Gastroesophageal sphincter (tissue), 4 donors: ENCODE measurements around the gene TGFBR3. TPM values are rescaled to one million over a fixed set of nuclear protein-coding genes. Genes with fewer than 3 reads are reported as not detected.

Experiments used
- ATAC-seq: fragments of 150-250 bp; one replicate; pipeline ENCODE4 v1.9.1; 2016; ENCODE audit warnings: mild to moderate bottlenecking, moderate library complexity
- H3K27ac ChIP-seq, 4 donors: fragments of 200-600 bp; sonication (generic) in 3 of 4; 1 replicate in 3 of 4; 2 replicates in 1 of 4; pipeline ENCODE4 v1.5.1; 2016 to 2019
- H3K27me3 ChIP-seq: fragments of 200-600 bp; sonication (generic); one replicate; pipeline ENCODE4 v1.5.1; 2019
- H3K36me3 ChIP-seq, 2 donors: fragments of 200-600 bp; sonication (generic); one replicate each; pipeline ENCODE4 v1.5.1; 2019; ENCODE audit warnings: control low read depth in 1 of 2
- H3K4me1 ChIP-seq, 3 donors: fragments of 200-600 bp; sonication (generic); 1 replicate in 2 of 3; 2 replicates in 1 of 3; pipeline ENCODE4 v1.5.1; 2016 to 2019; ENCODE audit warnings: control low read depth in 2 of 3
- H3K4me3 ChIP-seq, 2 donors: fragments of 200-600 bp; sonication (generic); one replicate each; pipeline ENCODE4 v1.5.1; 2019; ENCODE audit warnings: mild to moderate bottlenecking in 1 of 2, moderate library complexity in 1 of 2
- H3K9me3 ChIP-seq, 3 donors: fragments of 200-600 bp; sonication (generic); one replicate each; pipeline ENCODE4 v1.5.1; 2017 to 2019; ENCODE audit warnings: control low read depth in 2 of 3
- EP300 ChIP-seq: sonication (generic); formaldehyde crosslinking; IDR thresholded peaks from one replicate; pipeline ENCODE4 v1.6.1; 2017; ENCODE audit warnings: antibody characterized with exemption, mild to moderate bottlenecking
- POLR2A ChIP-seq, 2 donors: fragments of 450-650 bp; IDR thresholded peaks; one replicate each; pipeline ENCODE4 v1.6.1; 2017; ENCODE audit warnings: antibody characterized with exemption in 2 of 2, mild to moderate bottlenecking in 2 of 2, moderate library complexity in 1 of 2
- POLR2AphosphoS5 ChIP-seq: sonication (generic); formaldehyde crosslinking; IDR thresholded peaks from one replicate; pipeline ENCODE4 v1.6.1; 2017; ENCODE audit warnings: antibody characterized with exemption
- WGBS, 2 donors: methylation state at CpG; one replicate each; pipeline ENCODE4 v1.1.5; 2018; ENCODE audit warnings: low coverage in 1 of 2; 5-methylcytosine and 5-hydroxymethylcytosine counted together
- total RNA-seq, 4 donors: library from RNA; depleted of rRNA; stranded (reverse); fragments of >200 nt; gene quantifications; one replicate each; pipeline ENCODE4 v1.1.0, GENCODE V29; 2016
- TF ChIP-seq, protein P1 (sequence below), 4 experiments: fragments of 200-600 bp in 2 of 4; fragments of 450-650 bp in 2 of 4; sonication (generic) in 1 of 4; IDR thresholded peaks; one replicate each; pipeline ENCODE4 v1.5.1; 2017 to 2019; ENCODE audit warnings: antibody characterized with exemption in 4 of 4, mild to moderate bottlenecking in 2 of 4, moderate library complexity in 2 of 4

Gene TGFBR3
- total RNA-seq, 4 donors from 2014 or later: 176 to 315 (median 248) TPM

GRCh38 chr1:91795591-91796389 lies 90.2 kb downstream of the TGFBR3 start:
- peaks cover 0 to 14% of the 10 kb centered on the region in 2 donors for H3K36me3 ChIP-seq
- no peaks in the 10 kb centered on the region for H3K27me3 ChIP-seq
- peaks cover 28 to 92% (median 63%) of the 10 kb centered on the region in 3 donors for H3K4me1 ChIP-seq
- WGBS, 2 donors: 35 to 44% methylated on average over 6 to 7 of the region's 7 CpGs
- no peak for TF ChIP-seq POLR2A (IDR thresholded peaks at IDR 0.05)
- peak; percentile 78 for TF ChIP-seq POLR2AphosphoS5
- no peaks in the 10 kb centered on the region for H3K9me3 ChIP-seq
- peak overlapping the region; percentile 52 to 74 (median 74) for H3K27ac ChIP-seq
- ATAC-seq: peak; percentile 28
- no peak overlapping the region for H3K4me3 ChIP-seq

GRCh38 chr1:91793877-91794276 lies 92.1 kb downstream of the TGFBR3 start:
- Histone ChIP-seq H3K27ac (peak overlapping the region in 2 of 4 donors; percentile 74), H3K4me3 (no peak overlapping the region), H3K4me1 (peaks cover 24 to 100% (median 68%) of the 10 kb centered on the region in 3 donors), H3K9me3 (no peaks in the 10 kb centered on the region), H3K27me3 (no peaks in the 10 kb centered on the region), H3K36me3 (peaks cover 0 to 14% of the 10 kb centered on the region in 2 donors)
- no peak for TF ChIP-seq EP300
- TF ChIP-seq, protein P1, sequence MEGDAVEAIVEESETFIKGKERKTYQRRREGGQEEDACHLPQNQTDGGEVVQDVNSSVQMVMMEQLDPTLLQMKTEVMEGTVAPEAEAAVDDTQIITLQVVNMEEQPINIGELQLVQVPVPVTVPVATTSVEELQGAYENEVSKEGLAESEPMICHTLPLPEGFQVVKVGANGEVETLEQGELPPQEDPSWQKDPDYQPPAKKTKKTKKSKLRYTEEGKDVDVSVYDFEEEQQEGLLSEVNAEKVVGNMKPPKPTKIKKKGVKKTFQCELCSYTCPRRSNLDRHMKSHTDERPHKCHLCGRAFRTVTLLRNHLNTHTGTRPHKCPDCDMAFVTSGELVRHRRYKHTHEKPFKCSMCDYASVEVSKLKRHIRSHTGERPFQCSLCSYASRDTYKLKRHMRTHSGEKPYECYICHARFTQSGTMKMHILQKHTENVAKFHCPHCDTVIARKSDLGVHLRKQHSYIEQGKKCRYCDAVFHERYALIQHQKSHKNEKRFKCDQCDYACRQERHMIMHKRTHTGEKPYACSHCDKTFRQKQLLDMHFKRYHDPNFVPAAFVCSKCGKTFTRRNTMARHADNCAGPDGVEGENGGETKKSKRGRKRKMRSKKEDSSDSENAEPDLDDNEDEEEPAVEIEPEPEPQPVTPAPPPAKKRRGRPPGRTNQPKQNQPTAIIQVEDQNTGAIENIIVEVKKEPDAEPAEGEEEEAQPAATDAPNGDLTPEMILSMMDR (IDR thresholded peaks at IDR 0.05): no peak
- no peak for TF ChIP-seq POLR2AphosphoS5
- 50 to 91% methylated on average over 1 to 3 of the region's 3 CpGs for WGBS, 2 donors
- no peak for ATAC-seq

GRCh38 chr1:91793189-91793588 lies 92.8 kb downstream of the TGFBR3 start:
- Histone ChIP-seq H3K27me3 (no peaks in the 10 kb centered on the region), H3K36me3 (peaks cover 0 to 14% of the 10 kb centered on the region in 2 donors), H3K4me3 (no peak overlapping the region), H3K27ac (peak overlapping the region in 3 of 4 donors; percentile 41 to 55 (median 41)), H3K9me3 (no peaks in the 10 kb centered on the region), H3K4me1 (peaks cover 24 to 100% (median 63%) of the 10 kb centered on the region in 3 donors)
- no peak for TF ChIP-seq POLR2AphosphoS5
- no peak for TF ChIP-seq EP300
- no peak for TF ChIP-seq POLR2A (IDR thresholded peaks at IDR 0.05)
- TF ChIP-seq, protein P1 (IDR thresholded peaks at IDR 0.05): no peak
- ATAC-seq: no peak
- WGBS, 2 donors: 89 to 97% methylated on average over 3 to 5 of the region's 5 CpGs

DNA sequence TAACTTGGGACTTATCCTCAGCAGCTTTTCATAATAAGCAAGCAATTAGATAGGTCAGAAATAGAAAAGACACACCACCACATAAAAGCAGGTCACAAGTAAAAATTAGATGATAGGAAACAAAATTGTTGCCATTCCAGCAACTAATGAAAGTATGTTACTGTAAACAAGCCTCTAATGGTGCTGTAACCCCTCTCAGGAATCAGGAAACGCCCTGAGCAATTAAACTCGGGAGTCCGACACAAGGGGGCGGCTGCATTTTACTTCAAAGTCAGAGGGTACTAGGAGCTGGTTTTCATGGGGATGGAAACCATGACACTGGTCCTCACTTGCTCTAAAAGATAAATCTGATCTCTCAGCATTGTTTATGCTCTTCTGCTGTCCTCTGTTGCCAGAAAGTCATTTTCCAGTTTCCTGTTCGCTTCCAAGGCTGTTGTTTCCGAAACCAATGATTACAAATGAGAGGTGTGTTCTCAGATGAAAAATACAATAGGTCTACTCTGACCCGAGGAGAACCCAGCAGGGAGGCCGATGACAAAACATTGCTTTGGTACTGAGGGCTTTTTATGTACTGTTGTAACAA lies 93.4 kb downstream of the TGFBR3 start:
- Histone ChIP-seq H3K4me3 (no peak overlapping the region), H3K36me3 (peaks cover 0 to 15% of the 10 kb centered on the region in 2 donors), H3K9me3 (no peaks in the 10 kb centered on the region), H3K4me1 (peaks cover 20 to 100% (median 60%) of the 10 kb centered on the region in 3 donors), H3K27ac (peak overlapping the region in 3 of 4 donors; percentile 41 to 55 (median 41)), H3K27me3 (no peaks in the 10 kb centered on the region)
- ATAC-seq: no peak
- WGBS, 2 donors: 33 to 61% methylated on average over 6 to 8 of the region's 8 CpGs
- TF ChIP-seq EP300 (no peak), POLR2AphosphoS5 (peak; percentile 9)

DNA sequence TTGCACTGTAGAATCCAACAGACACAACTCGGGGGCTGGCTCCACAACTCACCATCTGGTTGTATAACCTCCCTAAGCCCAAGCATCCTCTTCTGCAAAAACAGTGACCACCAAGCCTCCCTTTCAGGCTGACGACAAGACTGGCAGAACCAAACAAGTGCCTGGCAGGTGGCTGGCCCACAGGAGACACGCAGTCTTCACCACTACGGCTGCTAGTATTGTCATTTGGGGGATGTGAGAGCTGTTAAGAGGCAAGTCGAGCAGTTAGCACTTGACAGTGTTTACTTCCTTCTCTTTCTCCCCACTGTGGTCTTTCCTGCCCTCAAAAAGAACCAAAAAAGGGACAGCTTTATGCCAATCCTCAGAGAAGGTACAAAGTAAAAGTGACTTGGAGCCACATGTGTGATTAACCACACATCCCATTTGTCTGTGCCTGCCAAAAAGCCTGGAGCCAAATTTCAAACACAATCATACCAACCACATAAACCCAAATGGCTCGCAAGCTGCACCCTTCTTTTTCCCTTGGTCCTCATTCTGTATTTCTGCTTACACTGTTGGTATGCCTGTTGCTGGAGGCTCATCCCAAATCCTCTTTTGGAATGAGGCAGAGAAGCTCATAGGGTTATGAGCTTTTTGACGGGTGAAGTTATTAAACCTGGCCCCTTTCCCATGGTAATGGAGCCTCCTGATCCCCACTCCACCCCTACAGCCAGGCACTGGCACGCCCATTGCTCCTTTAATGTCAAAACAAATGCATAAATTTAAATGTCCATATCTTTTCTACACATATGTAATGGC lies 94.1 kb downstream of the TGFBR3 start:
- H3K36me3 ChIP-seq: peaks cover 0 to 17% of the 10 kb centered on the region in 2 donors
- H3K27ac ChIP-seq: peak overlapping the region; percentile 29 to 55 (median 41)
- peaks cover 20 to 98% (median 54%) of the 10 kb centered on the region in 3 donors for H3K4me1 ChIP-seq
- no peaks in the 10 kb centered on the region for H3K27me3 ChIP-seq
- H3K4me3 ChIP-seq: no peak overlapping the region
- TF ChIP-seq EP300: no peak
- TF ChIP-seq POLR2AphosphoS5: no peak
- TF ChIP-seq, protein P1 (IDR thresholded peaks at IDR 0.05): no peak
- no peak for TF ChIP-seq POLR2A (IDR thresholded peaks at IDR 0.05)
- 43 to 59% methylated on average over 3 to 6 of the region's 8 CpGs for WGBS, 2 donors
- no peak for ATAC-seq
- H3K9me3 ChIP-seq: no peaks in the 10 kb centered on the region
